H1 (cell line): ENCODE data around the gene RPL7A. TPM values are rescaled to one million over a fixed set of nuclear protein-coding genes. Genes with fewer than 3 reads are reported as not detected.

Source experiments
- CBX5 ChIP-seq: fragments of 300-800, 300-1000 bp; sonication (generic); IDR thresholded peaks from 2 replicates; pipeline ENCODE4 v1.7.1; 2016; ENCODE audit warnings: antibody characterized with exemption, low read length, low read depth
- EZH2 ChIP-seq: fragments of 200-600 bp; sonication (generic); IDR thresholded peaks from 2 replicates; pipeline ENCODE4 v1.7.1; 2012; ENCODE audit warnings: low read depth, mild to moderate bottlenecking, moderate library complexity, low read length, inconsistent platforms; ENCODE audit not compliant: severe bottlenecking
- GTF2F1 ChIP-seq: IDR thresholded peaks from 2 replicates; pipeline ENCODE4 v1.6.1; 2012; ENCODE audit warnings: low read depth, low read length, improper control_type of control experiment, borderline replicate concordance
- RBBP5 ChIP-seq: IDR thresholded peaks from 2 replicates; pipeline ENCODE4 v1.7.1; 2012; ENCODE audit warnings: low read depth, mild to moderate bottlenecking, inconsistent platforms, low read length, moderate library complexity, borderline replicate concordance
- RFX5 ChIP-seq: IDR thresholded peaks from 2 replicates; pipeline ENCODE4 v1.6.1; 2011; ENCODE audit warnings: low read depth, low read length, improper control_type of control experiment, borderline replicate concordance
- RXRA ChIP-seq: IDR thresholded peaks from 2 replicates; pipeline ENCODE4 v1.6.1; 2011; ENCODE audit warnings: low read depth, mild to moderate bottlenecking, low read length, moderate library complexity; ENCODE audit not compliant: insufficient read depth
- TAF1 ChIP-seq: IDR thresholded peaks from 2 replicates; pipeline ENCODE4 v1.6.1; 2011; ENCODE audit warnings: mild to moderate bottlenecking, low read depth, low read length
- polyA plus RNA-seq, 7 experiments: library from polyadenylated mRNA; depleted of rRNA in 3 of 7; stranded (reverse) in 5 of 7; unstranded in 2 of 7; fragments of >200 nt in 5 of 7; fragments of 200-250 nt in 2 of 7; gene quantifications; 1 replicate in 5 of 7; 2 replicates in 1 of 7; 4 replicates in 1 of 7; pipeline versions ENCODE4 v1.2.1 to v1.2.3, GENCODE V29; 2011 to 2013; ENCODE audit warnings: missing spikeins in 2 of 7, mixed read lengths in 2 of 7
- total RNA-seq: library from RNA; stranded (reverse); fragmentation: NEBNext Ultra II Directional; extraction: Animal tissue kit (Norgen Biotek cat#: 25700); gene quantifications from 2 replicates; pipeline ENCODE4 v1.2.1, GENCODE V29; 2021
- TF ChIP-seq, protein P1 (sequence below): fragments of 300-600 bp; sonication (generic); IDR thresholded peaks from 2 replicates; pipeline ENCODE4 v1.7.1; 2012; ENCODE audit warnings: low read length, moderate library complexity, mild to moderate bottlenecking, inconsistent platforms; ENCODE audit not compliant: insufficient replicate concordance

The RPL7A gene
- total and polyA plus RNA-seq, 2 of the 8 experiments (the other 6 are each of a cell fraction or from before 2014, with no cell fraction given), result 2,578 to 2,783 TPM

DNA sequence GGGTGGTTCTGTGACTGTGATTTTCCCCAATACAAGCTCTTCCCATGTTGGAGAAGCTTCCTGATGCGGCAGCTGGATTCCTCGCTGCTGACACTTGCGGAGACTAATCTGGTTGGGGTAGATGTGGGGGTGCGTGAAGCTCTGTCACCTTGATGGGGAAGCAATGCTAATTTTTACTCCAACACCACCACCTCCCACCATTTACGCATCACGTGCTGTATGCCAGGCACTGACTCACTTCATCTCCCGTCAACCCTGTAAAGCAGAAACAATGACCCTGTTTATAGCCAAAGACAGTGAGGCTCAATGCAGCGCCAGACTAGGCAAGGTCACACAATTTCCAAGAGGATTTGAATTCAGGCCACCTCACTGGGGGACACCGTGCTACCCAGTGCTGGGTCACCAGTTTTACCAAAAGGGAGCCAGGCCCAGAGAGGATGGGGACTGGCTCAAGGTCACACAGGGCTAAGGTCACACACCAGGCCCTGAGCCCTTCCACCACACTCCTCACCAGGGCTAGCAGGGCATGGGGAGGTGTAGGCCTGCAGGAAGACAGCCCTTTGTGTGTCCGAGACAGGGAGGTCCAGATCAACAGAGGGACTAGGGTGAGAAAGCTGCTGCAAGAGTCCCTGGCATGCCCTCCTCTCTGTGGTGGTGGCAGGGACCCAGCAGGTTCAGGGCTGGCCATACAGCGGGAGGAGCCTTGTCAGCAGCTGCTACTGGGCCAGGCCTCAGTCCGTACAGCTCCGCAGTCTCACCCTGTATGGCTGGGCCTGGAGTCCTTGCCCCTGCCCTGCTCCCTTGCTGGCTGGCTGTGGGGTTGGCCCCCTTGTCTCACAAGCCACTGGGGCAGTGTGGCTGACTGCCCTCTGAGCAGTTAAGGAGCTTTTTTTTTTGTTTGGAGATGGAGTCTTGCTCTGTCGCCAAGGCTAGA is 31.4 kb downstream of the RPL7A start (continued):
- TF ChIP-seq, protein P1, sequence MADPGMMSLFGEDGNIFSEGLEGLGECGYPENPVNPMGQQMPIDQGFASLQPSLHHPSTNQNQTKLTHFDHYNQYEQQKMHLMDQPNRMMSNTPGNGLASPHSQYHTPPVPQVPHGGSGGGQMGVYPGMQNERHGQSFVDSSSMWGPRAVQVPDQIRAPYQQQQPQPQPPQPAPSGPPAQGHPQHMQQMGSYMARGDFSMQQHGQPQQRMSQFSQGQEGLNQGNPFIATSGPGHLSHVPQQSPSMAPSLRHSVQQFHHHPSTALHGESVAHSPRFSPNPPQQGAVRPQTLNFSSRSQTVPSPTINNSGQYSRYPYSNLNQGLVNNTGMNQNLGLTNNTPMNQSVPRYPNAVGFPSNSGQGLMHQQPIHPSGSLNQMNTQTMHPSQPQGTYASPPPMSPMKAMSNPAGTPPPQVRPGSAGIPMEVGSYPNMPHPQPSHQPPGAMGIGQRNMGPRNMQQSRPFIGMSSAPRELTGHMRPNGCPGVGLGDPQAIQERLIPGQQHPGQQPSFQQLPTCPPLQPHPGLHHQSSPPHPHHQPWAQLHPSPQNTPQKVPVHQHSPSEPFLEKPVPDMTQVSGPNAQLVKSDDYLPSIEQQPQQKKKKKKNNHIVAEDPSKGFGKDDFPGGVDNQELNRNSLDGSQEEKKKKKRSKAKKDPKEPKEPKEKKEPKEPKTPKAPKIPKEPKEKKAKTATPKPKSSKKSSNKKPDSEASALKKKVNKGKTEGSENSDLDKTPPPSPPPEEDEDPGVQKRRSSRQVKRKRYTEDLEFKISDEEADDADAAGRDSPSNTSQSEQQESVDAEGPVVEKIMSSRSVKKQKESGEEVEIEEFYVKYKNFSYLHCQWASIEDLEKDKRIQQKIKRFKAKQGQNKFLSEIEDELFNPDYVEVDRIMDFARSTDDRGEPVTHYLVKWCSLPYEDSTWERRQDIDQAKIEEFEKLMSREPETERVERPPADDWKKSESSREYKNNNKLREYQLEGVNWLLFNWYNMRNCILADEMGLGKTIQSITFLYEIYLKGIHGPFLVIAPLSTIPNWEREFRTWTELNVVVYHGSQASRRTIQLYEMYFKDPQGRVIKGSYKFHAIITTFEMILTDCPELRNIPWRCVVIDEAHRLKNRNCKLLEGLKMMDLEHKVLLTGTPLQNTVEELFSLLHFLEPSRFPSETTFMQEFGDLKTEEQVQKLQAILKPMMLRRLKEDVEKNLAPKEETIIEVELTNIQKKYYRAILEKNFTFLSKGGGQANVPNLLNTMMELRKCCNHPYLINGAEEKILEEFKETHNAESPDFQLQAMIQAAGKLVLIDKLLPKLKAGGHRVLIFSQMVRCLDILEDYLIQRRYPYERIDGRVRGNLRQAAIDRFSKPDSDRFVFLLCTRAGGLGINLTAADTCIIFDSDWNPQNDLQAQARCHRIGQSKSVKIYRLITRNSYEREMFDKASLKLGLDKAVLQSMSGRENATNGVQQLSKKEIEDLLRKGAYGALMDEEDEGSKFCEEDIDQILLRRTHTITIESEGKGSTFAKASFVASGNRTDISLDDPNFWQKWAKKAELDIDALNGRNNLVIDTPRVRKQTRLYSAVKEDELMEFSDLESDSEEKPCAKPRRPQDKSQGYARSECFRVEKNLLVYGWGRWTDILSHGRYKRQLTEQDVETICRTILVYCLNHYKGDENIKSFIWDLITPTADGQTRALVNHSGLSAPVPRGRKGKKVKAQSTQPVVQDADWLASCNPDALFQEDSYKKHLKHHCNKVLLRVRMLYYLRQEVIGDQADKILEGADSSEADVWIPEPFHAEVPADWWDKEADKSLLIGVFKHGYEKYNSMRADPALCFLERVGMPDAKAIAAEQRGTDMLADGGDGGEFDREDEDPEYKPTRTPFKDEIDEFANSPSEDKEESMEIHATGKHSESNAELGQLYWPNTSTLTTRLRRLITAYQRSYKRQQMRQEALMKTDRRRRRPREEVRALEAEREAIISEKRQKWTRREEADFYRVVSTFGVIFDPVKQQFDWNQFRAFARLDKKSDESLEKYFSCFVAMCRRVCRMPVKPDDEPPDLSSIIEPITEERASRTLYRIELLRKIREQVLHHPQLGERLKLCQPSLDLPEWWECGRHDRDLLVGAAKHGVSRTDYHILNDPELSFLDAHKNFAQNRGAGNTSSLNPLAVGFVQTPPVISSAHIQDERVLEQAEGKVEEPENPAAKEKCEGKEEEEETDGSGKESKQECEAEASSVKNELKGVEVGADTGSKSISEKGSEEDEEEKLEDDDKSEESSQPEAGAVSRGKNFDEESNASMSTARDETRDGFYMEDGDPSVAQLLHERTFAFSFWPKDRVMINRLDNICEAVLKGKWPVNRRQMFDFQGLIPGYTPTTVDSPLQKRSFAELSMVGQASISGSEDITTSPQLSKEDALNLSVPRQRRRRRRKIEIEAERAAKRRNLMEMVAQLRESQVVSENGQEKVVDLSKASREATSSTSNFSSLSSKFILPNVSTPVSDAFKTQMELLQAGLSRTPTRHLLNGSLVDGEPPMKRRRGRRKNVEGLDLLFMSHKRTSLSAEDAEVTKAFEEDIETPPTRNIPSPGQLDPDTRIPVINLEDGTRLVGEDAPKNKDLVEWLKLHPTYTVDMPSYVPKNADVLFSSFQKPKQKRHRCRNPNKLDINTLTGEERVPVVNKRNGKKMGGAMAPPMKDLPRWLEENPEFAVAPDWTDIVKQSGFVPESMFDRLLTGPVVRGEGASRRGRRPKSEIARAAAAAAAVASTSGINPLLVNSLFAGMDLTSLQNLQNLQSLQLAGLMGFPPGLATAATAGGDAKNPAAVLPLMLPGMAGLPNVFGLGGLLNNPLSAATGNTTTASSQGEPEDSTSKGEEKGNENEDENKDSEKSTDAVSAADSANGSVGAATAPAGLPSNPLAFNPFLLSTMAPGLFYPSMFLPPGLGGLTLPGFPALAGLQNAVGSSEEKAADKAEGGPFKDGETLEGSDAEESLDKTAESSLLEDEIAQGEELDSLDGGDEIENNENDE, result no peak
- no peak for TF ChIP-seq RXRA
- no peak for TF ChIP-seq CBX5
- no peak for TF ChIP-seq TAF1
- no peak for TF ChIP-seq EZH2
- TF ChIP-seq GTF2F1, result no peak
- no peak for TF ChIP-seq RBBP5
- no peak for TF ChIP-seq RFX5
